ENCODE data around the gene SLC25A10. TPM values are rescaled to one million over a fixed set of nuclear protein-coding genes. Genes with fewer than 3 reads are reported as not detected.

The SLC25A10 gene
- total and polyA plus RNA-seq, 3 donors from 2014 or later: 30.0 to 51.4 (median 42.0) TPM

GRCh38 chr17:81666342-81667191, 45.5 kb upstream of the SLC25A10 start, which contains the start of the genes CCDC137 and OXLD1:
Gene CCDC137, plus strand, starts transcription at chr17:81666737. Its CDS starts 30 bp downstream, at chr17:81666767.
Gene OXLD1, minus strand, starts transcription at chr17:81666605. Its CDS starts 28 bp downstream, at chr17:81666577.
- intact Hi-C loops (cut with DNase I; ENCODE audit: low total_unique reads): no loop called here
- WGBS, 2 donors: 1% methylated on average over 91 of the region's 96 CpGs; no CpG with 5 or more reads in 1 of the 2 donors
- peak within 1 kb of the TSS; percentile 45 to 79 for H3K27ac ChIP-seq
- no peaks in the 10 kb centered on the region for H3K9me3 ChIP-seq
- peaks cover 8% of the 10 kb centered on the region for H3K4me1 ChIP-seq
- no peaks in the 10 kb centered on the region for H3K36me3 ChIP-seq (ENCODE audit: low read depth, missing control alignments)
- DNase-seq: peak; percentile 97
- TF ChIP-seq POLR2A (IDR thresholded peaks at IDR 0.05): peak; percentile 52
- TF ChIP-seq, protein P1, sequence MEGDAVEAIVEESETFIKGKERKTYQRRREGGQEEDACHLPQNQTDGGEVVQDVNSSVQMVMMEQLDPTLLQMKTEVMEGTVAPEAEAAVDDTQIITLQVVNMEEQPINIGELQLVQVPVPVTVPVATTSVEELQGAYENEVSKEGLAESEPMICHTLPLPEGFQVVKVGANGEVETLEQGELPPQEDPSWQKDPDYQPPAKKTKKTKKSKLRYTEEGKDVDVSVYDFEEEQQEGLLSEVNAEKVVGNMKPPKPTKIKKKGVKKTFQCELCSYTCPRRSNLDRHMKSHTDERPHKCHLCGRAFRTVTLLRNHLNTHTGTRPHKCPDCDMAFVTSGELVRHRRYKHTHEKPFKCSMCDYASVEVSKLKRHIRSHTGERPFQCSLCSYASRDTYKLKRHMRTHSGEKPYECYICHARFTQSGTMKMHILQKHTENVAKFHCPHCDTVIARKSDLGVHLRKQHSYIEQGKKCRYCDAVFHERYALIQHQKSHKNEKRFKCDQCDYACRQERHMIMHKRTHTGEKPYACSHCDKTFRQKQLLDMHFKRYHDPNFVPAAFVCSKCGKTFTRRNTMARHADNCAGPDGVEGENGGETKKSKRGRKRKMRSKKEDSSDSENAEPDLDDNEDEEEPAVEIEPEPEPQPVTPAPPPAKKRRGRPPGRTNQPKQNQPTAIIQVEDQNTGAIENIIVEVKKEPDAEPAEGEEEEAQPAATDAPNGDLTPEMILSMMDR (IDR thresholded peaks at IDR 0.05): no peak
- no peaks in the 10 kb centered on the region for H3K27me3 ChIP-seq
- peak within 1 kb of the TSS; percentile 75 to 92 for H3K4me3 ChIP-seq

GRCh38 chr17:81667754-81668153, 44.3 kb upstream of the SLC25A10 start:
- Histone ChIP-seq H3K4me3 (peak overlapping the region in 1 of 2 donors; percentile 75), H3K36me3 (ENCODE audit: low read depth, missing control alignments) (no peaks in the 10 kb centered on the region), H3K4me1 (peaks cover 8% of the 10 kb centered on the region), H3K27me3 (no peaks in the 10 kb centered on the region), H3K9me3 (no peaks in the 10 kb centered on the region), H3K27ac (no peak overlapping the region)
- 66 to 70% methylated on average over 15 to 18 of the region's 18 CpGs for WGBS, 2 donors
- no peak for DNase-seq
- no peak for TF ChIP-seq POLR2A (IDR thresholded peaks at IDR 0.05)
- TF ChIP-seq, protein P1 (IDR thresholded peaks at IDR 0.05): no peak
- intact Hi-C loops (cut with DNase I; ENCODE audit: low total_unique reads): no loop called here

GRCh38 chr17:81672504-81672903, 39.6 kb upstream of the SLC25A10 start:
- Histone ChIP-seq H3K4me3 (no peak overlapping the region), H3K27ac (no peak overlapping the region), H3K27me3 (no peaks in the 10 kb centered on the region), H3K36me3 (ENCODE audit: low read depth, missing control alignments) (no peaks in the 10 kb centered on the region), H3K9me3 (no peaks in the 10 kb centered on the region), H3K4me1 (no peaks in the 10 kb centered on the region)
- TF ChIP-seq, protein P1 (IDR thresholded peaks at IDR 0.05): no peak
- TF ChIP-seq POLR2A (IDR thresholded peaks at IDR 0.05): no peak
- intact Hi-C loops (cut with DNase I; ENCODE audit: low total_unique reads): no loop called here
- WGBS, 2 donors: 78 to 81% methylated on average over 18 of the region's 18 CpGs
- no peak for DNase-seq

GRCh38 chr17:81672954-81673353, 39.1 kb upstream of the SLC25A10 start:
- no peaks in the 10 kb centered on the region for H3K27me3 ChIP-seq
- no peak for DNase-seq
- 93 to 95% methylated on average over 8 to 16 of the region's 16 CpGs for WGBS, 2 donors
- H3K4me3 ChIP-seq: no peak overlapping the region
- no peaks in the 10 kb centered on the region for H3K36me3 ChIP-seq (ENCODE audit: low read depth, missing control alignments)
- H3K9me3 ChIP-seq: no peaks in the 10 kb centered on the region
- H3K4me1 ChIP-seq: no peaks in the 10 kb centered on the region
- TF ChIP-seq, protein P1 (IDR thresholded peaks at IDR 0.05): no peak
- no peak overlapping the region for H3K27ac ChIP-seq
- intact Hi-C loops (cut with DNase I; ENCODE audit: low total_unique reads): no loop called here

Measured in testis (tissue), 3 donors.